Islet of Langerhans (tissue), 1 donor: ENCODE measurements around the gene TLE4.

ENCODE experiments used
- FAIRE-seq: peaks from one replicate; lab custom pipeline; 2011; peaks lifted over from hg19 to GRCh38; lab: Jason Lieb, UNC

Gene TLE4

DNA sequence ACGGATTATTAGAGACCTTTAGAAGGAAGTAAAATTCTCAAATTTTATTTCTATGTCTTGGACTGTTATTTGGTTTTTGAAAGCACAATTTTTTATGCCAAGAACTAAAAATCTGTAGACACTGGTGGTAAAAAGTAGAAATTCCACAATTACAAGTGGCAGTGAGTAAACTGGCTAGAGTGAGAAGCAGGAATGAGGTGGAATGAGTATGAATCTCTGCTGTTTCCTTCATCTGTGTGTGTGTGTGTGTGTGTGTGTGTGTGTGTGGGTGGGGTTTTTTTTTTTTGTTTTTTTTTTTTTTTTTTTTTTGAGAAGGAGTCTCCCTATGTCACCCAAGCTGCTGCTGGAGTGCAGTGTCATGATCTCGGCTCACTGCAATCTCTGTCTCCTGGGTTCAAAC lies 94.2 kb downstream of the TLE4 start:
- FAIRE-seq: no peak

DNA sequence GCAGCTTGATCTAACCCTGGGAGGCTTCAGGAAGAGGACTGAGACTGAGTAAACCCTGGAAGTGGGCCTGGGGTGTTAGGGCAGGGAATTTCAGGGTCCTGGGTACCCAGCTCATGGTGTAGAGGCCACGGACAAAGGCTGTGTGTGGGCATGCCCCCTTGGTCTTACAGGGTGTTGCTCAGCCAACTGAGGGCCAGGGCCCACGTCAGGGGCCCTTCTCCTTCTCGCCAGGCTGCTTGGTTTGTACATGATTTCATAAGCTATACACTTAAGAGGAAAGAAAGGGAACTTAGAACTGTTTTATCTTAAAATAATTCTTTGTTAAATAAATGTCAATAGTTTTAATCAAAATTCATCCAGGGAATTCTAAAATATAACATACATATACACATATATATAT lies 95.4 kb downstream of the TLE4 start:
- FAIRE-seq: no peak

DNA sequence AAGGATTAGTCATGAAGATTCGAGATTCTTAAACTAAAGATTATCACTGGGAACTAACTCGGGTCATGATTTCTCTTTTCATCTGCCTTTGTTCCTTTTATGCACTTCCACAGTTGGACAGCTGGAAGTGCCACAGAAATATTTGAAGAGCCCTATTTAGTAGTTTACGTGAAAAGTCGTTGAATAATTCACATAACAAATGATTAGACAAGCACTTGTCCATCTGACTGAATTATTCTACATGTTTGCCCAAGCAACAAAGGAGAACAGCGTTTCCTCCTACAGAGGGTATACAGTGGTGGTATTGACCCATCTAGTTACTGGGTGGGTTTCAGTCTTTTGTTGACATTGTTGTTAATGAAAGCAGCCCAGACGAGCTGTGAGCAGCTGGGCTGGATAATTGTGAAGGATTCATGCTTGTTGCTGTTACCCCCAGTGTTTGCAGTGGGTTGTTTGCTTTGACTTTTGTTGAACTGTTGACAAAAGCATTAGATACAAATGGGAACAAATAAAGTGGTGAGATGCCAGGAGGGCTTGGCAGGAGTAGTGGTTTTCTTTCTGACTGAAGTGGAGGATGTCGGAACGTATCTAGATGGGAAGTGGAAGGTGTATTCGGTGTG lies 96.2 kb downstream of the TLE4 start:
- no peak for FAIRE-seq

DNA sequence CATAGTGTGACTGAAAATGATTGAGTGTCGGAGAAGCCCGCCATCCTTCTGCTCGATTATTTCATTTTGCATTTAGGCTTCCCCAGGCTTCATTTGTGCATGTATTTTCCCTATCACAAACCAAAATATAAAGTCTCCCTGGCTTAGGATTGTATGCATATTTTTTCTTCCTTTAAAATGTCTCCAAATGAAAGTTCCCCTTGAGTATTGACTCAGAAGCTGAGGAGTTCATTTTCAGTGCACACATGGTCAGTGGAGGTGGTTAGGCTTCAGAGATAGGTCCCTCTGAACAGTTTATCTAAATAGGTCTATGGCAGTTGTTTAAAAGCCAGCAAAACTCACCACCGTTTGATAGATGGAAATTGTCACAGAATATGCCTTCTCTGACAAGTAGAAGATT lies 97.2 kb downstream of the TLE4 start:
- FAIRE-seq: no peak

DNA sequence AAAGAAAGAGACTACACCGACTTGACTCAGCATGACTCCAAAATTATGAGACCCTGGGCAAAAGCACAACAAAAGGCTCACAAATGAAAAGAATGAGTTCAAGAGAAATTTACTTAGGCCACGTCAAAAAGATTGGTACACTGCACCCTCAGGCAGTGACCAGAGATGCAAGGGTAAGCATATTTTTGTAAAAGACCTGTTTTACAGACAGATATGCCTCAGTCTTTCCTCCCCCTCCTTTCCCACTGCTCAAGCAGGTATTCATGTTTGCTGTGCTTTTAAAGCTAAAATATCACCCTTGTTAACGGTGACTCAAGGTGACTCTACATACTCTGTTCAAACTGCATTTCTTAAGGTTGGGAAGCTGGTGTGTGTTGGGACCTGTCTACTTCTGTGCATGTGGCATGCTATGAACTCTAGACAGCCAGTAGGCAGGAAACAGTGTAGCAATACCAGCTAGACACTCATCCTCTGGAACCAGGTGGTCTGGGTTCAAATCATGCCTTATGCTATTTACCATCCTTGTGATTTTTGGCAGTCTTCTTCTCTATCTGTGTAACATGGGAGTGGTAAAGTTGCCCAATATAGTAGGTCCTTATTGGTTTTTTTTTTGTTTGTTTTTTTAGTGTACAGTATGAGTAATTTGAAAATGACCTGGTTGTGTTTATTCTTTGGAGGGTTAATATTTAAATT lies 98.7 kb downstream of the TLE4 start:
- FAIRE-seq: no peak

DNA sequence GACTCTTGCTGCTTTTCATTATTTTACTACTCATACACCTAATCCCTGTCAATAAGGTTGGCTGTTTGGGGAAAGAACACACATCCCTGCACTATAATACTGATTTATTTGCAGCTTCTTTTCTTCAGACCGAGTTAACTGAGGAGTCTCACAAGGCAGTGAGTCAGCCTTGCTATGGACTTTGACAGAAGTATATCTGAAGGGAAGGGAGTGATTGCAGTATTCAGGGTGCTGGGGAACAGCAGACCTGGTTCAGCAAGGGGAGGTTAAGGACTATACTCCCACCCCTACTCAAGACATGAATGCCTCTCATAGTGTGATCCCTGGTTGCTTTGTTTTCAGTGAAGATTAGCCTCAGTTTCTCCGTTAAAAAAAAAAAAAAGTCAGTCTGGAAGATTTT lies 99.8 kb downstream of the TLE4 start:
- no peak for FAIRE-seq

DNA sequence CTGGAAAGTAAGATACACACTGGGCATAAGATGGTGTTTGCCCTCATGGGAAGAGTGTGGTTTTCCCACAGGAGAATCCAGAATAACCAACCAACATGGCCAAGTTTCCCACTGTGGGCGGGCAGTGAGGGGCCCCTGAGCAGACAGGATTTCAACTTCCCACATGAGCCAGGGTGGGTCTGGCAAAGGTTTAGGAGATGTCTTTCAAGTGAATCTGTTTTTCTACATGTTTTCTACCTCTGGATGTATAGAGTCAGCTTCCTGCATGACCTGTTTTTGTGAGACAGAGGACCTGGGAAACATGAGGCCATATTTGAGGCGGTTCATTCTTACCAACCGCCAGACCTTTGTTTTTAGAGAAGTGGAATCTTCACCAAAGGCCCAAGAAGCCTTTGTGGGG lies 100.5 kb downstream of the TLE4 start:
- FAIRE-seq: no peak

DNA sequence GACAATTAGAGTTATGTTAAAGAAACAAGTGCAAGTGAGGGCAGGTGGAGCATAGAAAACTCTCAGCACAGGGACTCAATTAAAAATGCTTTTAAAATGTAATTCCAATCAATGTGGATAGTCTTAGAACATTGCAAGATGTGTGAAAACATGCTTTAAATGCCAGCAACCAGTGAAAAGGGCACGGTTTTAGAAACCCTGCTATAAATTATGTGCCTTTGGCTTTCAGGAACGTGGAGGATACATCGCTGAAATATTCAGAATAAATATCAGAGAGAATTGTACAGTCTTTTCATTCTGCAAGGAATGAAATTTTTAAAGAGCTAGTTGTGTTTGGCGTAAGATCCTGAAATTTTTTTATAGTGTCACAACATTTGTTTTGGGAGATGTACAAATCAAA lies 101.1 kb downstream of the TLE4 start:
- FAIRE-seq: no peak

DNA sequence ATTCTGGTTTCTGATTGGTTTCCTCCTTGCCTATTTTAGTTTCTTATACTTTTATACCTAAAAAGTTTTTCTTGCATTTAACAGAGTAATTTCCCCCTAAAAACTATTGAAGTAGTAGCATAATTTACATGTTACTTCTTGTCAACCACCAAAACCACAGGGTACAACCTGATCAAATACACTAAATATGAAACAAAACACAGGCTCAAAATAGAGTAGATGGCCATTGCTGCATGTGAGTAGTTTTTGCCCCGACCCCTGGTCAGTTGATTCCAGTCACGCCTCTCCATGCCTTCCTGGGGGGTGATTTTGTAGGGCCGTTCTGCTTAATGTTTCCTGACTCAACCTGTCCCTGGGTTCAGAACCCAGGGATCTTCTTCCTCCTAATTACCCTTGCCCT lies 101.8 kb downstream of the TLE4 start:
- no peak for FAIRE-seq

DNA sequence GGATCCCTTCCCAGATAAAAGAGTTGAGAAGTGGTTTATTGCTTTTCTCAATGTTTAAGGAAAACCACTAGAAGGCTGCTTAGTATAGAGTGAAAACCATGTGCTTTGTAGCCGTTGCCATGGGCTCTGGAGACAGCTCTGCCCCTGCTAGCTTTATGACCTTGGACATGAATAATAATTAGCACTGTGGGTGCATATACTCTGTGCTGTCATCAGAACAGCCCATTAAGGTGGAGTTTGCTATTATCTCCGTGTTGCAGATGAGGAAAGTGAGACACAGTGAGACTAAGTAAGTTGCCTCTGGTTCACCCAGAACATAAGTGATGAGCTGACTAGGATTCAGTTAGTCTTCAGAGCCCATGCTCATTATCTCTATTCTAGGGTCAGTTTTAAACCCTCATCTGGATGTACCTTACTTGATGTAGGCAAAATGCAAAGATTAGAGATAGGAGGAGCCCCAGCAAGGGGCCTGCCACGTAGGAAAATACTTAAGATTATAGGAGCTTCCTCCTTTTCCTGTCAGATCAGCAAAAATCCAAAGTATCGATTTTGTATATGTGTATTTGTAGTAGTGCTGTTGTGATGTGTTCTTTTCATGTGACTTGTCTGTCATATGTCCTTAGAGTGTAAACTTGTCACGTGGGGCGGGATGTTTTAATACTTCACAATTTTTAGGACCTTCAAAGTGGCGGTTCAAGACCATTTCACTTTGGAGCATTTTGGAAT lies 102.5 kb downstream of the TLE4 start:
- FAIRE-seq: no peak

DNA sequence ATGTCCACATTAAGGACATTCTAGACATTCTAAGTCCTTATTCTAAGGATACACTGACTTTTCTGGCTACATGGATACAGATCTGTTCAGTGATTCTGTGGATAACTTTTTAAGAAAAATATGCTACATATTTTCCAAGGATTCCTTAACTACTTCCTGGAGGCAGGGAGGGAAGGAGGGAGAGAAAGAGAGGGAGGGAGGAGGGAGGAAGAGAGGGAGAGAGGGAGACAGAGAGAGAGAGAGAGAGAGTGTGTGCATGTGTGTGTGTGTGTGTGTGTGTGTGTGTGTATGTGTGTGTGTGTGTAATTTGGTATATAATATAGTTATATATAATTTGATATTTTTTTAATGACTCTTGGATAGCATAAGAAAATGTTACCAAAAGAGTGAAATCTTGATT lies 109.8 kb downstream of the TLE4 start:
- no peak for FAIRE-seq

DNA sequence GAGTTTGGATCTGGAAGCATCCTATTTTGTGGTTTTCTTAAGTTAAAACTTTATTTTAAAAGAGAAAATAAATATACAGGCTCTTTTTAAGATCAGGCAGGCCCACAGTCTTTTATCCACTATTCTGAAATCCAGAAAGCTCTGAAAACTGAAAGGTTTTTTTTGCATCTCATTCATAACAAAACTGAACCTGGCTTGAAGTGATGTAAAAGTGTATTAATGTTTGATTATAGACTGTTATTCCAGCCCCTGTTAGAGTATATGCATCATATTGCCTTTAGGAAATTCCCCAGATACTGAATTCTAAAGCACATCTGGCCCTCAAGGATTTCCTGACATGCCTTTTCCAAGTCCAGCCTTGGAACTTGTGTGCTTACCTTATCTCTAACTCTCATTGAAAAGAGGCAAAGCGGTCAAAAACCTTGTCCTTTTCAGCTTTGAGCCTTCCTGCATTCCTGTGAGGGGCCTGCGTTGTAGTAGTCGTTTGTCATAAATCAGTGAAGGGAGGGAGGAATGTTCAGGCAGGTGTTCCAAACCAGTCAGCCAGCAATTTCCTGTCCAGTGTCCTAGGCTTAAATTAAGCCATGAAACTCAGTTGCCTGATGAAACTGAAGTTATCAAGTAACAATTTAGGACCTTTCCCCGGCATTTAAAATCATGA lies 110.4 kb downstream of the TLE4 start:
- no peak for FAIRE-seq

DNA sequence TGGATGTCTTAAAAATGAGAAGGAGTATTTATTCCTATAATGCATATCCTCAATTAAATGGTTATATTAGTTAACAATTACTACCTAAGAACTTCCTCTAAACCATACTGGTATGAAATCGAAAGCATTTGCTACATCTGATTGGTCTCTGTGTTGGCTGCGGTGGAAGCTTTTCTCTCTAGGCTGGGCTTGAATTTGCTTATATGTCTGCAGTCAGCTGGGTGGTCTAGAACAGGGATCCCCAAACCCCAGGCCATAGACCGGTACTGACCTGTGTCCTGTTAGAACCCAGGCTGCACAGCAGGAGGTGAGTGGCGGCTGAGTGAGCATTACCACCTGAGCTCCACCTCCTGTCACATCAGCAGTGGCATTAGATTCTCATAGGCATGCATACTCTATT lies 112.3 kb downstream of the TLE4 start:
- no peak for FAIRE-seq

DNA sequence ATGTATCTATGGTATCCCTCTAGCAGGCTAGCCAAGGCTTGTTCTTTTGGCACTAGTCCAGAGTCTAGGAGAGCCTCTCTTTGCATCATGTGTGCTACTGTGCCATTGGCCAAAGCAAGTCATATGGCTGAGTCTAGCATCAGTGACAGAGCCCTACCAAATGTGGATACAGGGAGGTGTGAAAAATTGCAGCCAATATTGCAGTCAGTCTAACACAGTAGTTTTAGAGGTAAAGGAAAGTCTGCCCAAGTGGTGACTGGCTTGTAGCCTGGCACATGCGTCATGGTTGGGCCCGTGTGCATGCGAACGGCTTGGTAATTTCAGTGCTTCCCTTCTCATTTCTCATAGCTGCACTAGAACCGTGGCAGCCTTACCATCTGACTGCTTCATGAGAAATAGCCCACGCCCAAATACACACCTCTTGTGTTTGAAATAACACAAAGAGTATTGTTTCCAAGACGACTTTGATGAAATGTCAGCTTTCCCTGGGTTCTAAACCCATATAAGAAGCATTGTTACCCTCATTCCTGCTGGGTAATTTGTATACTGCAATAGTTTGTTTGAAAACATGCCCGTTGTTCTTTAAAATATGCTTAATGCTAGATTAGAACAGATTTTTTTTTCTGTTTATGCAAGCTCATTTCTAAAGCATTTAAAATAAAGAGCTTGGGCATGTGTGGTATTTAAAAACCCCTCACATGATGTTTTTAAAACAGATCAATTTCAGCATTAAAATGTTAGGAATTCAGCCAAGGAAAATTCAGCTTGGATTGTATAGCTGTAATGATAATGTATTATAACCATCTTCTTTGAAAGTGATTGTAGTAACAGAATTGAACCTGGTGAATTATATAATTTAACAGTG lies 113.2 kb downstream of the TLE4 start:
- FAIRE-seq: no peak

DNA sequence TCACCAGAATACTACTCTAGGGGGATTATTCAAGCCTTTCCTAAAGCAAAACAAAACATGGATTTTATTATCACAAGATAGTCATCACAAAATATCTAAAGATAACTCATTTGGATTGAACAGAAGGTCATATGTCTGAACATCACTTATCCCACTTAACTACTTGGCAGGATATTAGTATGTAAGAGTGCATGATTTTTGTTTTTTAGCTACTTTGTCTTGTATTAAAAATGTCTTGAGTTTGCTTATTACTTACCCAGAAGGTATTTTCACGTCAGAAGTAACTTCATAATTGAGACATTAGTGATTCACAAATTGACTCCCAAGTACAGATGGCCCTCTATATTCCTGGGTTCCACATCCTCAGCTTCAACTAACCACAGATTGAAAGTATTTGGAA lies 113.8 kb downstream of the TLE4 start:
- no peak for FAIRE-seq

DNA sequence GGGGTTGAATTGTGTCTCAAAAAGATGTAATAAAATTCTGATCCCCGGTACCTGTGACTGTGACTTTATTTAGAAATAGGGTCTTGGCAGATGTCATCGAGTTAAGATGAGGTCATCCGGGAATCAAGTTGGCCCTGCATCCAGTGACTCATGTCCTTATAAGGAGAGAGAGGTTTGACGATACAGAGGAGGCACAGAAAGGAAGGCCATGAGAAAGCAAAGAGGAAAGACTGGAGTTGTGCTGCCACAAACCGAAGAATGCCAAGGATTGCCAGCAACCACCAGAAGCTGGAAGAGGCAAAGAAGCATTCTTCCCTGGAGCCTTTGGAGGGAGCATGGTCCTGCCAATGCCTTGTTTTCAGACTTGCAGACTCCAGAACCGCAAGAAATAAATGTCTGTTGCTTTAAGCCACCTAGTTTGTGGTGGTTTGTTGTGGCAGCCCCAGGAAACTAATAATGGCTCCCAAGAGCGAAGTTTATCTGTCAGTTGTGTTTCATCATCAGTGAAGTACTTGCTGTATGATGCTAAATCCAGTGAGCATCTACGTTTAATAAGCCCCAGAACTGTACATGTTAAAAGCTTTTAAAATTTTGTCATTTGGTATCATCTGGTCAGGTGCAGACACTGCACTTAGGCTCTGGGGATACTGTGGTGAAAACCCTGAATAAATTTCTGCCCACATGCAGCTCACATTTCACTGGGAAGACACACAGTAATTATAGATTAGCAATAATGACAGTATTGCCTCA lies 114.8 kb downstream of the TLE4 start:
- FAIRE-seq: no peak

DNA sequence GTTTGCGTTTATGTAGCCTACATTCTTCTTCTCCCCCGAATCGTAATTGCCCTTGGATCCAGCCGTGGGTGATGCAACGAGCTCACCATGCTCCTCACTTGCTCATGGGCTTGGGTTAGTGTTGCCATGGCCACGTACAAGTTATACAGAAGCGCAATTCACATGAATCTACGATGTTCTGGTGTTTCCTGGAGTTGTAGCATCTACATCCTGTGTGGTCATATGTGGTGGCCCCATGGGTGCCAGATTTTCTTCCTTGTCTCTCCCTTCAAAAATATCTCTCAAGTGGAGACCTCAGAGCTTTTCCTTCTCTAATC lies 115.3 kb downstream of the TLE4 start:
- no peak for FAIRE-seq

DNA sequence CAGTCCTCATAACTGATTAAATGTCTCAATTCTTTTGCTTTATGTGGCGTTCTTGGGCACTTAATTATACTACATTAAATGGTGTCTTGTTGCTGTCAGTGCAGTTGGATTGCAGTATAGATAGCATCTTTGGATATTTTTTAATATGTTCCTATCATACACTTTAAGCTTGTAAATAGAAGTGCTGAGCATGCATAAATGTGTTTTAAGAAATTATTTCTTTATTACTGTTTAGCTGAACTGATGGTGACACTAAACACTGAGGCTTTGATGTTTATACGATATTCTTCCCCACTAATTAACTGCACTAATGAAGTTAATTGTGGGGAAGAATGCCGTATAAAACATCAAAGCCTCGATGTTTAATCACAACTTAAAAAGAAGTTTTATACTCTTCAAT lies 116.6 kb downstream of the TLE4 start:
- no peak for FAIRE-seq

DNA sequence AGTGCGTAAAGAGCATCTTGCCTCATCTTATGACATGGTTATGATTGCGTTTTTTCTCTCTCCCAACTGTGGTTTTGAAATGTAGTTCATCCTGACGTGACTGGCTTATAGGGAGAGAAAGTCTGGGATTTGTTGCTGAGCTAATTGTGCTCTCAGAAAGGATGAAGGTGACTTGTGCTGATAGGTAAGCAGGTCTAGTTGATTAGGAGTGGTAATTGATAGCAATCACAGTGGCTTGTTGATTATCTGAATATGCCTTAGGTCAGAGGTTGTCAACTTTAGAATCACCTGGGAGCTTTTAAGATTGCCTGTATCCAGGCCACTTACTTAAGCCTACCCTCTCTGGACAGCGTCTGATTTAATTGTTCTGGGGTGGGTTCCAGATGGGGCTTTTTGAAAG lies 117.8 kb downstream of the TLE4 start:
- FAIRE-seq: no peak

DNA sequence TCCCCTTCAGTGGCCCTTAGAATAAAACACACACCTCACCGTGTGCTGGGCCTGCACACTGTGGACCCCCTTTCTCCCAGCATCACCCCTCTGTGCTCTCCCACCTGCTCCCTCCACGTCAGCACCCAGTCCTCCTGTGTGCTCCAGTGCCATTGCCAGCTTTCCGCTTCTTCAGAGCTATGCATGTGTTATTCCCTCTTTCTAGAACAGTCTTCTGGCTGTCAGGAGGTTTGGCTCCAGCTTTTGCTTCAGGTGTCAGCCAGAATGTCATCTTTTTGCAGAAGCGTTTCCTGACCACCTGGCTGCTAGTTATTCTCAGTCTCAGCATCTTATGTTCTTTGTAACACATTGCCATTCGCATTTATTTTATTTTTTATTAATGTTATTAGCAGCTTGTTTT lies 119.7 kb downstream of the TLE4 start:
- no peak for FAIRE-seq

DNA sequence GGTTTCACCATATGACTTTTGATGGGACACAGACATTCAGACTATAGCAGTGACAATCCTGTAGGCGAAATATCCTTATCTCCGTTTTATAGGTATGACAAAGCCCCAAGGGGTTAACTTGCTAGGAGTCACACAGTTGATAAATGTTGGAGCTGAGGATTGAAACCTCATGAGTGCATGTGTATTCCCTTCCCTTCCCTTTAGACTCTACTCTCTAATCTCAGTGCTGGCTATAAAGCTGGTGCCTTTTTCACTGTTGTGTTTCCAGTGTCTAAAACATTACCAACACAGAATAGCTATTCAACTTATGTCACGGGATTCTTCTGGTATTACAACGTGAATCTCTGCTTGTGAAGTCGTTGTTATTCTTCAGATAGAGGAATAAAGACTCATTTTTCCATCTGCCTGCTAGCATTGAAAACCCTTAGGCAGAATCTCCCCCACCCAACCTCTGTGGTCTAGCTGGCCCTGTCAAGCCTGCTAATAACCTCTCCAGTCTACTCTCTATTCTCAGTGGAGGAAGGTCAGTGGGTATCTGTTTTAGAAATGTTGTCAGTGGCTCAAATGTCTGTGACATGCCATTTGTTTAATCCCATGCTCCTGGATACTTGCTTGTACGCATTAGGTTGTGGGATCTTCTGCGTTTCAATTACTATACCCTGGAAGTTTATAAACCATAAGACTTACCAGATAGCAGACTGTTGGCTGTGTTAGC lies 121.2 kb downstream of the TLE4 start:
- no peak for FAIRE-seq
